NT2/D1 (cell line): ENCODE results near the gene BDP1.
"Not testable (repeated sequence)": the region's sequence is repeated elsewhere in the genome, so short reads cannot be mapped to it uniquely, and the experiment has no call there.

Experiments used
- SUZ12 ChIP-seq: IDR thresholded peaks from 2 replicates; pipeline ENCODE4 v1.6.1; 2011; ENCODE audit not compliant: insufficient read length, insufficient read depth; ENCODE audit errors: extremely low read depth
- YY1 ChIP-seq: IDR thresholded peaks from 2 replicates; pipeline ENCODE4 v1.6.1; 2011; ENCODE audit not compliant: insufficient read length, insufficient read depth

GRCh38 chr5:71525611-71526010, 70.2 kb downstream of the BDP1 start:
- not testable (repeated sequence) for TF ChIP-seq SUZ12, YY1
